Mucosa of gallbladder (tissue), 1 donor: ENCODE data around the gene MORN1. TPM values are rescaled to one million over a fixed set of nuclear protein-coding genes. Genes with fewer than 3 reads are reported as not detected.

Source experiments
- DNase-seq: peaks from one replicate; pipeline ENCODE4 v3.0.0-alpha.2; 2020; ENCODE audit warnings: low spot score
- total RNA-seq: library from RNA; stranded (reverse); gene quantifications from one replicate; pipeline ENCODE4 v1.2.1, GENCODE V29; 2021
- donor health status: DM: no; HTN: no; CAD: no.

MORN1 gene
- total RNA-seq, 1 donor from 2014 or later: 24.4 TPM

DNA sequence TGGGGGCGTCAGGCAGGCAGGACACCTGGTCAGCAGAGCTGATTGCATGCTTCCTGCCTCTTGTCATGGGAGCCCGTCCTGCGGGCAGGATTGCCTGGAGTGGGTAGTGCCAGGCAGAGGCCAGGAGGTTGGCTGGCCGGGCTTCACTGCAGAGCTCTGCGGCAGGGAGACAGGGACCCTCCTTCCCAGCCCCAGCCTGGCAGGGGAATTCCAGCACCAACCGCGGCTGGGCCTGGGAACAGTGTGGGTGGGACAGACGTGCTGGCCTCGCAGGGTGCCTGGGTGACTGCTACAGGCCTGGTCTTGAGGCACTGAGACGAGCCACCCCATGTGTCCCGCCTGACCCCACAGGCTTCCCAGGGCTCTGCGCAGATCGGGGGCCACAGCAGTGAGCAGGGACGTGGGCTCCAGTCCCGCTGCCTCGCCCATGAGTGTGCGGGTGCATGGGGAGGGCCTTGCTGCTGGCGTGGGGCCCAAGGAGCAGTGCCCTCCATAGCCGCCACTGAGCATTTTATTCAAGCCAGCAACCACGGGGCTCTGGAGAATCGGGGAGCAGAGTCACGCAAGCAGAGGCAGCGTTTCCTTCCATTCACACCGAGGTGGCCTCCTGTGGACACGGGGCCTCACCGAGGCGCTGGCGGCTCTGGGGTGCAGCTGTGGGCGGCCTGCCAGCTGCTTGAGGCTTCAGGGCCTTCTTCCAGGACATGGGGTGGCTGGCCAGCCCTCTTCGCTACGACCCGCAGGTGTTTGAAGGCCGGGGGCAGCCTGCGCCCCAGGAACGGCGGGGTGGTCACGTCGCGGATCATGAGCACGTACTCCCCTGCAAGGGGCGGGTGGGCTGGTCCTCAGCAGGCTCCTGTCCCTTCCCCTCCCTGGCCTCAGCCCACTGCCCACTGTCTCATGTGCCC, 70.3 kb downstream of the MORN1 start:
- DNase-seq: no peak

- no peak for DNase-seq
These were observed 71.3 kb downstream of the MORN1 start for GRCh38 chr1:2320006-2320405.

DNA sequence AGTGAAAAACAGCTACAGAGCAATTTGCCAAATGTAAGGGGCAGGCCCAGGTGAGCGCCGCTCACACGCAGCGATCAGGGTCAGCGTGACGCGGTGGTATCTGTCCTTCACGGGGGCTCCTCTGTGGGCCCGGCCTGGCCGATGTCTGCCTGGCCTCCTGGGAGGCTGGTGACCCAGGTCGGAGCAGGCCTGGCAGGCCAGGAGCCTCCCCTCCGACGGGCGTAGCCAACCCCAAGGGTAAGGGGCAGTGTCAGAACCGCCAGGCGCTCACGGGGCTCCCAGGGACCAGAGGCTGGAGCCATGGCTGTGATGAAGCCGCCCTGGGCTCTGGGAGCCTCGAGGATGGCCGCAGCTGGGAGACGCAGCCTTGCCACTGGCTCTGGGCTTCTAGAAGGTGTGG, 72.1 kb downstream of the MORN1 start:
- no peak for DNase-seq

DNA sequence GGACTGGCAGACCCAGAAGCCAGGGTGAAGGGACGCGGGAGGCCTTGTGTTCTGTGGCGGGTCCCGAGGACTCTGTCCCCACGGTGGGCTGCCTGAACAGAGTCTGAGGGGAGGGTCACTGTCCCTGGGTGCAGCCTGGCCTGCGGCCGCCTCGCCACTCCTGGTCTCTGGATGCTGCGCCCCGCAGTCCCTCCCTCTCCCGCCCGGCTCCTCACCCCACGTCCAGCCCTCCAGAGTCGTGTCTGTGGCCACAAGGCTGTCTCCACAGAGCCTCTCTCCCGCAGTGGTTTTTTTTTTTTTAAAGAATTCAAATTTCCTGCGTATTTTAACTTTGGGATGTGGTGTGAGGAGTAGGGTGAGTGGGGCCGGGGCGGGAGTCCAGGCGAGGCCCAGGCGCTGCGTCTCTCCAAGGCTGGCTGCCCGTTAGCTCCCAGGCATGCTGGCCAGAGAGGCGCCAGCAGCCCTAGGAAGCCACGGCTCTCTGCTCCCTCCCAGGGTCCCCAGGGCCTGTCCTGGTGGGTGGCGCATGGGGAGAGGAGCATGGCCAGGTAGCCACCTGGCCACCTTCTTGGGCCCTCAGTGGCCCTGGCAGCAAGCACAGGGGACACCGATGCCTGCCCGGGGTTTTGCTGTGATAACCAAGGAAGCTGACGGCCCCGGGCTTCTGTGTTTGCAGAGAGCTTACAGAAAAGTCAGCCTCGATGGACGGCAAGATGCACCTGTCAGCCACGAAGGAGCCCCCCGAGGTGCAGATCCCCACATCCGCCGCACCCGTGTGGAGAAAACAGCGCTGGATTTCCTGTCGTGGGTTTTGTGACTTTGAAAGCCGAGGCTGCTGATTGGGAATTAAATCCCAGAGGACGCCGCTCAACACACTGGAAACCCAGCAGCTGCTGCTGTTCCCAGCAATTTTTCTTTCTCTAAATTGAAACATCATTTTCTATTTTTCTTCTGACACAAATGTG, 72.8 kb downstream of the MORN1 start:
- no peak for DNase-seq

GRCh38 chr1:2317230-2318065, 73.9 kb downstream of the MORN1 start:
- DNase-seq: no peak

- DNase-seq: no peak
These were observed 74.8 kb downstream of the MORN1 start for GRCh38 chr1:2316451-2316961.

GRCh38 chr1:2315674-2316450, 75.5 kb downstream of the MORN1 start:
- no peak for DNase-seq

DNA sequence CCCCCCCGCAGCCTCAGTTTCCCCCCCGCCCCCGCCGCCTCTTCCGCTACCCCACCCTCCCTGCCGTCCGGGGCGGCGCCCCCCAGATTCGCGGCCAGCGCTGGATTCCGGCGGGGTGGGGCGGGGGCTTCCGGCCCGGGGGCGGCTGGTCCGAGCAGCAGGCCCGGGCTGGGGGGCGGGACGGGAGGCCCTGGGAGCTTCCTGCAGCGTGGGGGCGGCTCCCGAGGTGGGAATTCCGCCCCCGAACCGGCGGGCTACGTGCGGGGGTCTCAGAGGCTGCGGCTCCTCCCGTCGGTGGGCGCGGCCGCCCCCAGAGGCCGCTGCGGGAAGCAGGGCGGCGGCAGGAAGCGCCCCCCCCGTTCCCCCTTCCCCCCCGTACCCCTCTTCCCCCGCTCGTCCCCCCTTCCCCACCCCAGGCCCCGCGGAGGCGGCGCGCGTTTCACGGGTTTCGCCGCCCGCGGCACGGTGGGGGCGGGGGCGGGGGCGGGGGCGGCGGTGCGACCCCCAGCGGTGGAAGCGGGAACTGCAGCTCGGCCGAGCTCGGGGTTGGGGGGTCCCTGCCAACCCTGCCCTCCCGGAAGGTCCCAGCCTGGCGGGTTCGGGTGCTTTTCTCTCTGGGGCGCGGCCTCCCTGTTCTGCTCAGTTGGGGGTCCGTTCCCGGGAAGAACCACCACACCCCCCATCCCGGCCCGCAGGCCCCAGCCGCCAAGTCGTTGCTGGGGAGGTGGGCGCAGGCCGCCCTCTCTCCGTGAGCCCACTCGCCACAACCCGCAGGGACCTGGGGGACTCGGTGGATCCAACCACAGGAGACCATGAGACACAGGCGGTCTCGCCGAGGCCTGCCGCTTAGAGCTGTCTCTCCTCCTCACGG, 76.3 kb downstream of the MORN1 start:
- DNase-seq: no peak

GRCh38 chr1:2314273-2314802, 77.0 kb downstream of the MORN1 start:
- DNase-seq: peak; percentile 43

- no peak for DNase-seq
These were observed 77.6 kb downstream of the MORN1 start for GRCh38 chr1:2313651-2314261.

- no peak for DNase-seq
These were observed 78.6 kb downstream of the MORN1 start for GRCh38 chr1:2312515-2313301.

- no peak for DNase-seq
These were observed 79.2 kb downstream of the MORN1 start for GRCh38 chr1:2312160-2312514.

DNA sequence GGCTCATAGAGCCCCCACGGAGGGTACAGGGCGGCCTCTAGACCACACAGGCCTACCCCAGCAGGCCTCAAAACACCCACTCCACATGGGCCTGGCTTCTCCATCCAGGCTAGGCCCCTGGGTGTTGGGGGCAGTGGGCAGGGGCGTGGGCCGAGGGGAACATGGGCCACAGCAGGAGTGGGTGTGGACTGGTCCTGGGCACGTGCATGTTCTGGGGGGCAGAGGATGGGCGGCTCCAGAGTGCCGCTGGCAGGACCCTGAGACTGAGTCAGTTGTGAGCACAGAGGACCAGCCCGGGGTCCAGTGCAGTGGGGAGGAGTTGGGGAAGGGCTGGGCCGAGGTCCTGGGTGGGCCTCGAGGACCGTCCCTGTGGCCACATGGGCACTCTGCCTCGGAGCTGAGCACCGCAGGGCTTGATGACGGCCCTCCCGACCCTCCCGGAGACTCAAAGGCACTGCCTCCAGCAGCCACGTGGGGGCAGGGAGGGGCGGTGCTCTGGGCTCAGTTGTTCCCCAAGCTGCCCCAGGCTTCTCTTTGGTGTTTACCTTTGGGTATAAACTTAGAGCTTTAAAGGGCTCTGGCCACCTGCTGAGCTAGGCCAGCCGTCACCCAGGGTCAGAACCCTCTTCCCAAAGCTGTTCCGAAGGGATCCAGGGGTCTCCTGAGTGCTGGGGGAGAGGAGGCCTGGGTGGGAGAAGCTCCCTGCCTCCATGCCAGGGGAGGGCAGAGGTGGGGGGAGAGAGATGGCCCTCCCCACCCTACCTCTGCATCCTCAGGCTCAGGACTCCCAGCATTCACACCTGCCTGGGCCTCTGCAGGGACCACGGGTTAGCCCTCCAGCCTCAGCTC, 79.9 kb downstream of the MORN1 start:
- peak; percentile 48 for DNase-seq

- DNase-seq: no peak
These were observed 80.8 kb downstream of the MORN1 start for GRCh38 chr1:2310332-2311183.

DNA sequence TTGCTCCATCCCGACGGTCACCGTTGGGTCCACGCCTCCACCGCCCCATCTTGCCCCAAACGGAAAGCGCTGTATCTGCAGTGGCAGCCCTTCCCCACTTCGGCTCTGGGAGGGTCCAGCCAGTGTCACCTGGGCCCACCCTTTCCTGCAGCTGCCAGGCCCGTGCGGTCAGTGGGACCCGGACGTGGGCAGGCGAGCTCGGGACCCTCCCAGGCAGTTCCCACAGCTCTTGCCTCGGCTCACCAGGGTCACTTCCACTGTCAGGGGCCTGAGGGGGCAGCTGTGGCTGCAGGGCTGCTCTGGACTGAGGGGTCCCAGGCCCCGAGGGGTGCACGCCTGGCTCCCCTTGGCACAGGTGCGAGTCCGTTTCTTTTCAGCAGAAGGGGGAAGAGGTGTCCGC, 82.5 kb downstream of the MORN1 start:
- no peak for DNase-seq

DNA sequence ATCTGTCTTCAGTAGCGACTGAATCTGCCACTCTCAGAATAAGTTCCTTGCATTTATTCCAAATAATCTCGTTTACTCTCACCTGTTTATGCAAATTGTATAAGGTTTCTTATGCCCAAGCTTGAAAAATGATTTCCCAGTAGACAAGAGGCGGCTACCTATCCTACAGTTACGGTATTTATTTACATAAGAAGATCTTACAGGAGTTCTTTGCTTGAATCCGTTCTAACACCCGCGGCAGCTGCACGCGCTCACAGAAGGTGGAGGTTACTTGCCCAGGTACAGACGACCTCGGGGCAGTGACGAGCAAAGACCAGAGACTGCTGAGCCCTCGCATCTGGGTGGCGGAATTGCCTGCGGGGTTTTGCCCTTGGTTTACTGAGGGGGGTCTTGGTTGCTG, 83.4 kb downstream of the MORN1 start:
- DNase-seq: no peak
